SH-SY5Y (cell line): Measurements from ENCODE around the gene PRKG1.

Source experiments
- GATA2 ChIP-seq: IDR thresholded peaks from 2 replicates; pipeline ENCODE4 v1.6.1; 2011; ENCODE audit warnings: mild to moderate bottlenecking, low read depth, low read length
- GATA3 ChIP-seq: IDR thresholded peaks from 2 replicates; pipeline ENCODE4 v1.6.1; 2011; ENCODE audit warnings: low read depth, mild to moderate bottlenecking, low read length, moderate library complexity

DNA sequence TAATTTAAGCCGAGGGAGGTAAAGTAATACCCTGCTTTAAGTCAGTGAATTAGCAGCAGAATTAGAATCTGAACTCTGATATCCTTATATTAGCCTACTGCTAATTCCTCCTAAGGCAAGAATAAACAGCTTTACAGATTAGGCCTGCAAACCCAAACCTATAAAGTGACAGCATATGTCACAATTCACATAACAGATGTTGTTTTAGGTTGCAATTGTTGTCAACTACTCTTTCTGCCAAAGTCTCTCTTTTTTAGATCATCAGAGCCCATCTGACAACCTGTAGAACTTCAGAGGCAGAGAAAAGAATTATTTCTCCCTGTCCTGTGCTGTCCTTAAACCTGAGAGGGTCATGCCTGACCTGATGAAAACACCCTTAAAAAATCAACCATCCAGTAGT is 167.2 kb downstream of the PRKG1 start:
- TF ChIP-seq GATA2 (no peak), GATA3 (no peak)
